ENCODE measurements around the gene UBE2J2.

The UBE2J2 gene

DNA sequence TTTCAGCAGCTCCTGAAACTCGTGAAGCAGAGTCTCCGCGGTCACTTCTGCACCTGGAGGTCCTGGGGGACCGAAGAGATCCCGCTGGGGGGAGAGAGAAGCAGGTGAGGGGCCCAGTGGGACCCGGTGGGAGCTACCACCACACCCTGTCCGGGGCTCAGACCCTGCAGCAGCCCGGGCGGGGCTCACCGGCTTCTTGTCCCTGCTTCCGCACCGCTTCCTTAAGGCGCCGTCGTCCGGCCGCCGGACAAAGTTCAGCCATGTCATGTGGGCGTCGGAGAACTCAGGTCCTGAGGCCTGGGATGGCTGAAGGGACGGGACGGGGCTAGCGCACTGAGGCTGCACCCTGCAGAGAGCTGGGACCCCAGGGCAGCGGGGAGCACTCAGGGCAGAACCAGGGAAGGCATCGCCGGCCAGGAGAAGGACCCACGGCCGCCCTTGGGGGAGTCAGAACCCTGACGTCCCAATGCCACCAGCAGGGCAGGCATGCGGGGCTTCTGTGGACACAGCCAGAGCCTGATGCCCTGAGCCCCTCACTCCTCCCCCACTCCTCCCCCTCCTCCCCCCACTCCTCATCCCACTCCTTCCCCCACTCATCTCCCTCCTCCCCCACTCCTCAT, 29.4 kb downstream of the UBE2J2 start:
- no peaks in the 10 kb centered on the region for H3K9me3 ChIP-seq (ENCODE audit: insufficient read depth, low read length)
- no peaks in the 10 kb centered on the region for H4K20me1 ChIP-seq (ENCODE audit: insufficient read depth, low read length)
- H3K27ac ChIP-seq (ENCODE audit: low read length) = no peak overlapping the region
- H3K4me1 ChIP-seq (ENCODE audit: low read length) = no peaks in the 10 kb centered on the region
- H3K9ac ChIP-seq (ENCODE audit: low read length) = no peak overlapping the region
- H2AFZ ChIP-seq (ENCODE audit: low read depth, low read length) = no peak overlapping the region
- no peaks in the 10 kb centered on the region for H3K79me2 ChIP-seq (ENCODE audit: low read length)
- H3K4me3 ChIP-seq (ENCODE audit: low read length) = no peak overlapping the region
- TF ChIP-seq, protein P1, sequence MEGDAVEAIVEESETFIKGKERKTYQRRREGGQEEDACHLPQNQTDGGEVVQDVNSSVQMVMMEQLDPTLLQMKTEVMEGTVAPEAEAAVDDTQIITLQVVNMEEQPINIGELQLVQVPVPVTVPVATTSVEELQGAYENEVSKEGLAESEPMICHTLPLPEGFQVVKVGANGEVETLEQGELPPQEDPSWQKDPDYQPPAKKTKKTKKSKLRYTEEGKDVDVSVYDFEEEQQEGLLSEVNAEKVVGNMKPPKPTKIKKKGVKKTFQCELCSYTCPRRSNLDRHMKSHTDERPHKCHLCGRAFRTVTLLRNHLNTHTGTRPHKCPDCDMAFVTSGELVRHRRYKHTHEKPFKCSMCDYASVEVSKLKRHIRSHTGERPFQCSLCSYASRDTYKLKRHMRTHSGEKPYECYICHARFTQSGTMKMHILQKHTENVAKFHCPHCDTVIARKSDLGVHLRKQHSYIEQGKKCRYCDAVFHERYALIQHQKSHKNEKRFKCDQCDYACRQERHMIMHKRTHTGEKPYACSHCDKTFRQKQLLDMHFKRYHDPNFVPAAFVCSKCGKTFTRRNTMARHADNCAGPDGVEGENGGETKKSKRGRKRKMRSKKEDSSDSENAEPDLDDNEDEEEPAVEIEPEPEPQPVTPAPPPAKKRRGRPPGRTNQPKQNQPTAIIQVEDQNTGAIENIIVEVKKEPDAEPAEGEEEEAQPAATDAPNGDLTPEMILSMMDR (IDR thresholded peaks at IDR 0.05; ENCODE audit: low read depth, low read length) = no peak
- TF ChIP-seq EZH2phosphoT487 (IDR thresholded peaks at IDR 0.05; ENCODE audit: low read depth) = no peak
- H3K36me3 ChIP-seq (replicated peaks; ENCODE audit: low read depth, low read length) = no peaks in the 10 kb centered on the region
- H3K4me2 ChIP-seq (ENCODE audit: low read length) = no peak overlapping the region
- H3K27me3 ChIP-seq (ENCODE audit: low read depth, low read length) = 0 out of 2 replicates have a peak, but pooled peaks cover 3% of the 10 kb centered on the region

DNA sequence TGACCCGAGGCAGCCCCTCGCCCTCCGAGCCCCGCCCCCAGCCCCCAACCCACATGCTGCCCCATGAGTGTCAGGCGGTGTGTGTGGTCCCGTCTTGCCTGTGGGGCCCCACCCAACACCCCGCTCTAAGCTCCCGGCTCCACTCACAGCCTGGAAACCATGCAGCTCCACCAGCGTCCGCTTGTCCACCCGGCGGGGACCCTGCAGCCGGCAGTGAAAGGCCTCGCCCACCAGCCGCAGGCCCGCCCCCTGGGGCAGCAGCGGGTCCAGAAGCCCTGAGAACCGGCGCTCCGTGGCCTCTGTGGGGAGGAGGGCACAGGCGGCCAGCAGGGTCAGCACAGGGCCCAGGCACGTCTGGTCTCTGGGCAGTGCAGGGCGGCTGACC, 29.9 kb downstream of the UBE2J2 start:
- Histone ChIP-seq H3K36me3 (replicated peaks; ENCODE audit: low read depth, low read length) (no peaks in the 10 kb centered on the region), H3K9me3 (ENCODE audit: insufficient read depth, low read length) (no peaks in the 10 kb centered on the region), H3K27me3 (ENCODE audit: low read depth, low read length) (0 out of 2 replicates have a peak, but pooled peaks cover 3% of the 10 kb centered on the region), H3K9ac (ENCODE audit: low read length) (no peak overlapping the region), H4K20me1 (ENCODE audit: insufficient read depth, low read length) (no peaks in the 10 kb centered on the region), H3K4me2 (ENCODE audit: low read length) (no peak overlapping the region), H3K79me2 (ENCODE audit: low read length) (no peaks in the 10 kb centered on the region), H3K4me3 (ENCODE audit: low read length) (no peak overlapping the region), H2AFZ (ENCODE audit: low read depth, low read length) (no peak overlapping the region), H3K4me1 (ENCODE audit: low read length) (no peaks in the 10 kb centered on the region), H3K27ac (ENCODE audit: low read length) (no peak overlapping the region)
- TF ChIP-seq EZH2phosphoT487 (IDR thresholded peaks at IDR 0.05; ENCODE audit: low read depth) = no peak
- TF ChIP-seq, protein P1 (IDR thresholded peaks at IDR 0.05; ENCODE audit: low read depth, low read length) = no peak

DNA sequence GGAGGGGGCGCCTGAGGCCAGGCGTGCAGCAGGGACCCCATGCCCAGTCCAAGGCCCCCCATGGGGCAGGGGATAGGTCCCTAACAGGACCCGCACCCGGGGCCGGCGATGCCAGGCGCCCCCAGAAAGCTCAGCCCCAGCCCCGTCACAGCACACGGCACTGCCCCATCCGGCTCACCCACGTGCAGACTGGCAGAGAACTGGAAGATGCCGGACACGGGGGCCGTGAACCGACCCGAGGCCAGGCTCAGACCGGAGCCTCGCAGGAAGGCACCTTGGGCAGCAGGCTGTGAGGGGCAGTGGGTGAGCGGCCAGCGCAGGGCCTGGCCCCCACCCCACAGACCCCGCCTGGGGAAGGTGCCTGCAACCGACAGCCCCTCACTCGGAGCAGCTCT, 30.4 kb downstream of the UBE2J2 start:
- no peaks in the 10 kb centered on the region for H3K36me3 ChIP-seq (replicated peaks; ENCODE audit: low read depth, low read length)
- no peak overlapping the region for H2AFZ ChIP-seq (ENCODE audit: low read depth, low read length)
- H3K27me3 ChIP-seq (ENCODE audit: low read depth, low read length) = 0 out of 2 replicates have a peak, but pooled peaks cover 3% of the 10 kb centered on the region
- no peak overlapping the region for H3K4me2 ChIP-seq (ENCODE audit: low read length)
- TF ChIP-seq EZH2phosphoT487 (IDR thresholded peaks at IDR 0.05; ENCODE audit: low read depth) = no peak
- TF ChIP-seq, protein P1 (IDR thresholded peaks at IDR 0.05; ENCODE audit: low read depth, low read length) = no peak
- H3K4me1 ChIP-seq (ENCODE audit: low read length) = no peaks in the 10 kb centered on the region
- no peaks in the 10 kb centered on the region for H3K9me3 ChIP-seq (ENCODE audit: insufficient read depth, low read length)
- H3K79me2 ChIP-seq (ENCODE audit: low read length) = no peaks in the 10 kb centered on the region
- no peak overlapping the region for H3K9ac ChIP-seq (ENCODE audit: low read length)
- no peak overlapping the region for H3K27ac ChIP-seq (ENCODE audit: low read length)
- H4K20me1 ChIP-seq (ENCODE audit: insufficient read depth, low read length) = no peaks in the 10 kb centered on the region
- no peak overlapping the region for H3K4me3 ChIP-seq (ENCODE audit: low read length)

DNA sequence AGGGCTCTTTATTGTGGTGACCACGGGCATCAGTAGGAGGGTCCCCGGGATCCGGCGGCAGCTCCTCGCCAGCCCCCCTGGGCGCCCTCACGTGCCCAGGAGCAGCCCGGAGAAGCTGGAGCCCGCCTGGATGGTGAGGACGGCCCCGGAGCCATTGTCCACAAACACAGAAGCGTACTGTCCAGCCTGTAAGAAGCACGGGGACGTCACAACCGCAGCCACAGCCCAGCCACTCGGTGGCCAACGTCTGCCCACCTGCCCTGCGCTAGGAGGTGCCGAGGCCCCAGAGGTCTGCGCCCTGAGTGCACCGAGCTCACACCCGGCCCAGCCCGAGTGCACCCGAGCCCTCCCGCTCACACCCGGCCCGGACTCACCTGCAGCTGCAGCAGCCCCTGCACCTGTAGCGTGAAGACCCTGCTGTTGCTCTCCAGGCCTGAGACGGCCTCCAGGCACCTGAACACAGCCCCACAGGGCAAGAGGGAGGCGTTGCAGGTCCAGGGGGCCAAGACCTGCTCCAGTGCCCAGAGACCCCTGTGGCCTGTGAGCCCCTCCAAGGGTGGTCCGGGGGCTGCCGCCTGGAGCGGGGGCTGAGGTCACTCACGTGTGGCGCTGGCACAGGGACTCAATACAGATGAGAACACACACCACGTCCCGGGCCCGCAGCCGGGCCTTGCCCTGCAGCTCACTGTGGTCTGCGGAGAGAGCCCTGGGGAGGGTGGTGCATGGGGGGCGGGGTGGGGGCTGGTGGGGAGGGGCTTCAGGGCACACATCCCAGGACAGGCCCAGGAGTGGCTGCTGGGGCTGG, 31.0 kb downstream of the UBE2J2 start:
- H4K20me1 ChIP-seq (ENCODE audit: insufficient read depth, low read length) = no peaks in the 10 kb centered on the region
- H3K4me2 ChIP-seq (ENCODE audit: low read length) = no peak overlapping the region
- H3K4me3 ChIP-seq (ENCODE audit: low read length) = no peak overlapping the region
- no peaks in the 10 kb centered on the region for H3K79me2 ChIP-seq (ENCODE audit: low read length)
- H3K36me3 ChIP-seq (replicated peaks; ENCODE audit: low read depth, low read length) = no peaks in the 10 kb centered on the region
- H2AFZ ChIP-seq (ENCODE audit: low read depth, low read length) = no peak overlapping the region
- no peaks in the 10 kb centered on the region for H3K4me1 ChIP-seq (ENCODE audit: low read length)
- no peak overlapping the region for H3K9ac ChIP-seq (ENCODE audit: low read length)
- H3K27me3 ChIP-seq (ENCODE audit: low read depth, low read length) = 0 out of 2 replicates have a peak, but pooled peaks cover 3% of the 10 kb centered on the region
- H3K27ac ChIP-seq (ENCODE audit: low read length) = no peak overlapping the region
- TF ChIP-seq, protein P1 (IDR thresholded peaks at IDR 0.05; ENCODE audit: low read depth, low read length) = no peak
- TF ChIP-seq EZH2phosphoT487 (IDR thresholded peaks at IDR 0.05; ENCODE audit: low read depth) = no peak
- no peaks in the 10 kb centered on the region for H3K9me3 ChIP-seq (ENCODE audit: insufficient read depth, low read length)

All from OCI-LY3 (cell line).